Fibroblast of upper back skin (primary cell): ENCODE measurements around the gene IL6.
"Not testable (repeated sequence)": the region's sequence is repeated elsewhere in the genome, so short reads cannot be mapped to it uniquely, and the experiment has no call there.

Source experiments
- DNase-seq: peaks from one replicate; pipeline ENCODE4 v3.0.0-alpha.2; 2013

Gene IL6

GRCh38 chr7:22729180-22729825 lies 2.3 kb downstream of the IL6 start:
- DNase-seq = no peak

DNA sequence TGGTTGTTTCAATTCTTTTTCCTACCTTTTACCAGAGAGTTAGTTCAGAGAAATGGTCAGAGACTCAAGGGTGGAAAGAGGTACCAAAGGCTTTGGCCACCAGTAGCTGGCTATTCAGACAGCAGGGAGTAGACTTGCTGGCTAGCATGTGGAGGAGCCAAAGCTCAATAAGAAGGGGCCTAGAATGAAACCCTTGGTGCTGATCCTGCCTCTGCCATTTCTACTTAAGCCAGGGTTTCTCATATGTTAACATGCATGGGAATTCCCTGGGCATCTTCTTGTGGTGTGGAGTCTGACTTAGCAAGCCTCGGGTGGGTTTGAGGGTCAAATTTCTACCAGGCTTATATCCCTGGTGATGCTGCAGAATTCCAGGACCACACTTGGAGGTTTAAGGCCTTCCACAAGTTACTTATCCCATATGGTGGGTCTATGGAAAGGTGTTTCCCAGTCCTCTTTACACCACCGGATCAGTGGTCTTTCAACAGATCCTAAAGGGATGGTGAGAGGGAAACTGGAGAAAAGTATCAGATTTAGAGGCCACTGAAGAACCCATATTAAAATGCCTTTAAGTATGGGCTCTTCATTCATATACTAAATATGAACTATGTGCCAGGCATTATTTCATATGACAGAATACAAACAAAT lies 3.2 kb downstream of the IL6 start:
- DNase-seq = no peak

- DNase-seq = peak; percentile 27
Measured at GRCh38 chr7:22730921-22731654, 4.1 kb downstream of the IL6 start.

DNA sequence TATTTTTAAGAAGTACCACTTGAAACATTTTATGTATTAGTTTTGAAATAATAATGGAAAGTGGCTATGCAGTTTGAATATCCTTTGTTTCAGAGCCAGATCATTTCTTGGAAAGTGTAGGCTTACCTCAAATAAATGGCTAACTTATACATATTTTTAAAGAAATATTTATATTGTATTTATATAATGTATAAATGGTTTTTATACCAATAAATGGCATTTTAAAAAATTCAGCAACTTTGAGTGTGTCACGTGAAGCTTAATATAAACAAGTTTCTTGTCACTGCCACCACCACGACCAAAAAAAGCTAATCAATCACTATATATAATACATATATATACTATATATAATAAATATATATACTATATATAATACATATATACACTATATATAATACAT lies 4.8 kb downstream of the IL6 start:
- DNase-seq = no peak

- DNase-seq = no peak
Measured at GRCh38 chr7:22732556-22733126, 5.6 kb downstream of the IL6 start.

DNA sequence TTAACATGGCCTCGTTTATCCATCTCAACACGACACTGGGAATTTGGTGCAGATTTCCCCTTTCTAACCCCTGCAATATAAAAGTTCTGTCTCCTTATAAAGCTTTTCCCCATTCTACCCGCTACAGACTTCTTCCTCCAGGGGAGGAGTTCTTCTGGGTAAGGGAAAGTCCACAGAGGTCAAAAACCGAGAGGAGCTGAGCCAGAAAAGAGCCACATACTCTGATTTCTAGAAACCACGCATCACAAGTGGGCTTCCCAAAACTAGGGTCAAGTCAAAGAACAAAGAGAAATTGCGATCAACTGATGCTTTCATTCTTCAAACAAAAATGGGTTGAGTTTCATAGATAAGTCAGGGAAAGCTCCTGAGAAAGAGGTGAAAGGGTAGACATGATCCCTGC lies 6.8 kb downstream of the IL6 start:
- DNase-seq = no peak

- no peak for DNase-seq
Measured at GRCh38 chr7:22743014-22743413, 16.0 kb downstream of the IL6 start.

DNA sequence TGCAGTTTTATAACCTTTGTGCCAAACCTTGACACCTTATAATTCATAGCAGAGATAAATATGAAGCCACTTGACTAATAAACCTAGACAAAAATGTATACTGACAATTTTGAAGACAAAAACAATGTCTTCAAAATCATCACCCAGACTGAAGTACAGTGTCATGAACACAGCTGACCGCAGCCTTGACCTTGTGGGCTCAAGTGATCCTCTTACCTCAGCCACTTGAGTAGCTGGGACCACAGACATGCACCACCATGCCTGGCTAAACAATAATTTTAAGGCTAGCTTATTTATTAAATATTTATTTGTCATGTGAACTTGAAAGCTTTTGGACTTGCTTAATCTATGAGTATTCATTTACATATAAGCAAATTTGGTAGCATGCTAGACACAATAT lies 24.3 kb downstream of the IL6 start:
- no peak for DNase-seq

DNA sequence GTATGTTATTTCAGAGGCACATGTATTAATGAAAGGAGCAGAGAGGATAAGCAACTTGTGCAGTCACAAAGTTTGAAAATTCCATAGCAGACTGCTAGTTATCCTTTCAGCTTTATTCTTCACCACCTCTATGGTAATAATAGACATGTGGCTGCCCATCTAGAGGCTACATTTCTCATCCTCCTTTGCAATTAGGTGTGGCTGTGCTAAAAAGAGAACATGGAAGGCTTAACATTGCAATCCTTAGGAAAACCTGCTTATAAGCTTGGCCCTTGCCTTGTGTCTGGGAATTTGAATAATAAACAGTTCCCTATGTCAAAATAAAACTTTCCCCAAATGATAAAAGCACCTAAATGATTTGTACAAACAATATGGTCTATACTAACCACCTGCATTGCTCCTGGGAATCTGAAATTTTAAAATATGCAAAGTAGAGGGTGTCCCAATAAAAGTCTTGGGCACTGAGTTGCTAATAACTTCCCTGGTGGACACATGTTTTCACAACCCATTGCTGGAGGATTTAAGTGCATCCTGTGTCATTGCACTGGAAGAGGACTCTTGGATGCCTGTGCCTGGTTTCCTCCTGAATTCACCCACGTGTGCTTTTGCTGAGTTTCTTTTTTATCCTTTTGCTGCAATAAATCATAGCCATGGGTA lies 30.5 kb downstream of the IL6 start:
- DNase-seq = no peak

- no peak for DNase-seq
Measured at GRCh38 chr7:22758576-22758975, 31.6 kb downstream of the IL6 start.

DNA sequence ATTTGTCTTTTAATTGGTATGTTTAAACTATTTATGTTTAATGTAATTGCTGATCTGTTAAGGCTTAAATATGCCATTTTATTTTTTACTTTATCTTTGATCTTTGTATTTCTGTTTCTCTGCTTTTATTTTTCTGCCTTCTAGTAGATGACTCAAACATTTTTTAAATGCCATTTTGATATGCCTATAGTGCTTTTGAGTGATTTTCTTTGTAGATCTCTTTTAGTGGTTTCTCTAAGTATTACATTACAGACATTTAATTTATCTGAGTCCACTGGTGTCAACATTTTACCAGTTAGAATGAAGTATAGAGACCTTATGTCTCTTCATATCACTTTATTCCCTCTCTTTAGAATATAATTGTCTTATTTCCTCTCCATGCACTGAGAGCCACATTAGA lies 32.7 kb downstream of the IL6 start:
- DNase-seq = no peak

DNA sequence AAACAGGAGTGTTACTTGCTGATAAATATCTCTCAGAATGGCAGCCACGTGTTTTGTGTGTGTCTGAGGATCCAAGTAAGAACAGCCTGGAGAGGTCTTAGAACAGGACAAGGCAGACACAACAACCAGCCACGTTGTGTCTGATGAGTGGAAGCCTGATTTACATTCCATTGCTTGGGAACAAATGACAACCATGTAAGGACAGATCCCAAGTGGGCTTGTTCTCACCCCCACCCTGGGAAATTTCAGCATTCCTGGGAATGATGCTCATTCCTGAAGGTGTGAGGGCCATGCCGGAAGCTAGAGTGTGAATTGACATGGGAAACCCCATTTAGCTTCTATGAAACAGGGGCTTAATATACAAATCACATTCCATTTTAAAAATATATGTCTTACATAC lies 35.9 kb downstream of the IL6 start:
- no peak for DNase-seq

DNA sequence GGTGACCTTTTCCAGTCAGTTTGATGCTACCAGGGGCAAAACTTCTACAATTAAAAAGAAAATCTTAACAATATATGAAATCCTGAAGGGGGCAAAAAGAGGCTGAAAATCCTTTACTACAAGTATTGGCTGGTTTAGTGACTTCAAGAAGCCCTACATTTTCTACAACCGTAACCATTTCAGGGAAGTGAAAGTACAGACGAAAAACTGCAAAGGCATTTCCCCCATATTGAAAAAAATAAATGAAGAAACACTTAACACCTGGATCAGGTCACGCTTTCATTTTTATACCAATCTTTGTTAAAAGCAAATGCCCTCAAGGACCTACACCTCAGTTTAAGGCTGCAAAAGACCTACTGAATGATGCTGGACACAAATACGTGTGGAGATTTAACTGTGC lies 38.6 kb downstream of the IL6 start:
- no peak for DNase-seq

GRCh38 chr7:22771194-22771871 lies 44.3 kb downstream of the IL6 start:
- peak; percentile 70 for DNase-seq

DNA sequence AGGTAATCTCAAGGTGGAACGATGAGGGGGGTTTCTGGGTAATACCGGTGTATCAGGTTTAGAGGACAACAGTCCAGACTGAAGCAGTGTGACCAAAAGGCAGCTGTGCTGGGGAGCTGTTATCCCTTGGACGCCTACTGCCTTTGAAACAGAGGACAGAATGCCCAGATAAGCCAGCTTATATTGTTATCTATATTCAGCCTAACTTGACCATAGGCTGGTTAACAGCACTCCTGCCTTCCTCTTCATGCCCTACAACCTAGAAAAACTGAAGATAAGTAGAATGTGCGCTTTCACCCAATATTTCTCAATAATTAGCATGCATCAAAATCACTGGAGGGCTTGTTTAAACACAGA lies 44.9 kb downstream of the IL6 start:
- DNase-seq = no peak

DNA sequence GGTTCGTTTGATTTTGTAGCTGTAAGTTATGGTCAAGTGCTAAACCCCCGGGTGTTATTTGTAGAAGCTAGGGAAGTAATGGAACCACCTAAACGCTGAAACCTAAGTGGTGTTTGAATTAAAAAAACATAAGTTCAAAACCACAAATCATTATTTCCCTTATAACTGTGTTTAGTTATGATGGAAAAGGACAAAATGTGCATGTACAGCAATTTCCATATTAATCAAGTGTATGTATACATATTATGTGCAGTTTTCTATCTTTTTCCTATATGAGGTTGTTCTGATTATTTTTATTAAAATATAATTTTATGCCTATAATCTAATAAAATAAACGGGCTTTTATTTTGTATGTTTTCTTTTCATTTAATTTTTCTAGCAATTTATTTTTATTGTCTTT lies 45.9 kb downstream of the IL6 start:
- DNase-seq = no peak

DNA sequence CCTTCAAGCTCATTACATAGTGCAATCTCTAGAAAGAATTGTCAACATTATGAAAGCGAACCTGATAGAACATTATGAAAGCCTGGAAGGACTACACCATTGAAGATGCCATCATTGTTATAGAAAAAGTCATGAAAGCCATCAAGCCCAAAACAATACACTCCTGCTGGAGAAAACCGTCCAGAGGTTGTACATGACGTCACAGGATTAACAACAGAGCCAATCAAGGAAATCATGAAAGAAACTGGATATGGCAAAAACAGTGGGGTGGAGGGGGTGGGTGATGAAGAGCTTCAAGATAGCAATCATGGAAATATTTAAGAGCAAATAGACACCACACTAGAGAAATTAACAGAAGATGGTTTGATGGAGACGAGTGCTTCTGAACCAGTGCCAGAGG lies 50.0 kb downstream of the IL6 start:
- DNase-seq = no peak

DNA sequence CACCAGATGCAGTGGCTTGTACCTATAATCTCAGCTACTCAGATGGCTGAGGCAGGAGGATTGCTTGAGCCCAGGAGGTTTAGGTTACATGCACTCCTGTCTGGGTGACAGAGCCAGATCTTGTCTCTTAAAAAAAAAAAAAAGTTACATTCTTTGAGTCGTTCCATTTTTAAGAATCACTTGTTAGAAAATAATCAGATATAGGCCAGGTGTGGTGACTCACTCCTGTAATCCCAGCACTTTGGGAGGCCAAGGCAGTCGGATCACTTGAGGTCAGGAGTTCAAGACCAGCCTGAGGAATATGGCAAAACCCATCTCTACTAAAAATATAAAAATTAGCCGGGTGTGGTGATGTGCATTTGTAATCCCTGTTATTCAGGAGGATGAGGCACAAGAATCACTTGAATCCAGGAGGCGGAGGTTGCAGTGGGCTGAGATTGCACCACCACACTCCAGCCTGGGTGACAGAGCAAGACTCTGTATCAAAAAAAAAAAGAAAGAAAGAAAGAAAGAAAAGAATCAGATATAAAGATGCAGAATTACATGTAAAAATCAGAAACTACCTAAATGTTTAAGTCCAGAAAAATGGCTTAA lies 52.8 kb downstream of the IL6 start:
- DNase-seq = not testable (repeated sequence)

DNA sequence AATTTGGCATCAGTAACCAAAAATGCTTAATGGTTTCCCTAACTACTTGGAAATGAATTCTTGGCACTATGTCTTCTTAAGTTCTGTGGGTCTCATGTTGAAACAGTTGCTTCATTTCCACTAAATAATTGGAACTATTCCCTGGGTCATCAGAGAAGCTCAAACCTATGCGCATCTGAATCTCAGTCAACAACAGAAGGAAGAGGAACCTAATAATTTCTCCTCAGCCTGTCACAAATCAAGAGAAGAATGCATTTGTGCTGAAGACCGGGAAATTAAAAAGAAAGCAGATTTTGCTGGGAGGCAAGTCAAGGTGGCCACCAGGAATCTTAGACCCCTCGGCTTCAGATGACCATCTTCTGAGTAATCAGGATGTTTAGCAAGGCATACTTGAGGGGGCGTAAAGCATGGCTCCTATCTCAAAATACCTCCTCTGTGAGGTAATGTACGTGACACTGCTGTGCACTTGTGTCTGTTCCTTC lies 54.3 kb downstream of the IL6 start:
- DNase-seq = peak; percentile 89
